ENCODE data around the gene KLRF2. TPM values are rescaled to one million over a fixed set of nuclear protein-coding genes. Genes with fewer than 3 reads are reported as not detected.

Gene KLRF2
- total RNA-seq, 3 donors from 2014 or later: 0.43 TPM; not detected in 2

DNA sequence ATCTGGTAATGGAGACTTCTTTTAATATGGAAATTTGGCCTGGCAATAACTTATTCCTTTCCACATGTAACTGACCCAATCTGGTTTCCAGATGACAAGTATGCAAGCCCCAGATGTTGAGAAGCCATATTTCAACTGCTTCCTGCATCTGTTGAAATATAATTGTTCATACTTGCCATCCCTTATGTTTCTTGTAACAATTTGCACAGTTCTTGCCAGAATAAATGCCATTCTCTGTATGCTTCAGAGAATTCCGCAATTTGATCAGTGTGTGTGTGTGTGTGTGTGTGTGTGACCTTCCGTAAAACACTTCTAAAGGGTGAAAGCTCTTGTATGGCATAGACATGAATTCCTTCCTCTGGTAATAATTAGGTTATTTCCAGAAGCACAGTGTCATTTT is 52.7 kb downstream of the KLRF2 start:
- Histone ChIP-seq H3K4me3 (no peak overlapping the region), H3K4me1 (ENCODE audit: low read depth) (peaks cover 6% of the 10 kb centered on the region), H3K36me3 (ENCODE audit: low read depth) (no peaks in the 10 kb centered on the region), H3K9me3 (no peaks in the 10 kb centered on the region)
- ATAC-seq (no peak), DNase-seq (no peak)
- intact Hi-C loops (cut with DNase I, micrococcal nuclease): no loop called here
- TF ChIP-seq, protein P1, sequence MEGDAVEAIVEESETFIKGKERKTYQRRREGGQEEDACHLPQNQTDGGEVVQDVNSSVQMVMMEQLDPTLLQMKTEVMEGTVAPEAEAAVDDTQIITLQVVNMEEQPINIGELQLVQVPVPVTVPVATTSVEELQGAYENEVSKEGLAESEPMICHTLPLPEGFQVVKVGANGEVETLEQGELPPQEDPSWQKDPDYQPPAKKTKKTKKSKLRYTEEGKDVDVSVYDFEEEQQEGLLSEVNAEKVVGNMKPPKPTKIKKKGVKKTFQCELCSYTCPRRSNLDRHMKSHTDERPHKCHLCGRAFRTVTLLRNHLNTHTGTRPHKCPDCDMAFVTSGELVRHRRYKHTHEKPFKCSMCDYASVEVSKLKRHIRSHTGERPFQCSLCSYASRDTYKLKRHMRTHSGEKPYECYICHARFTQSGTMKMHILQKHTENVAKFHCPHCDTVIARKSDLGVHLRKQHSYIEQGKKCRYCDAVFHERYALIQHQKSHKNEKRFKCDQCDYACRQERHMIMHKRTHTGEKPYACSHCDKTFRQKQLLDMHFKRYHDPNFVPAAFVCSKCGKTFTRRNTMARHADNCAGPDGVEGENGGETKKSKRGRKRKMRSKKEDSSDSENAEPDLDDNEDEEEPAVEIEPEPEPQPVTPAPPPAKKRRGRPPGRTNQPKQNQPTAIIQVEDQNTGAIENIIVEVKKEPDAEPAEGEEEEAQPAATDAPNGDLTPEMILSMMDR (IDR thresholded peaks at IDR 0.05): no peak

GRCh38 chr12:9935026-9935425 is 53.7 kb downstream of the KLRF2 start:
- Histone ChIP-seq H3K4me3 (no peak overlapping the region), H3K9me3 (no peaks in the 10 kb centered on the region), H3K4me1 (ENCODE audit: low read depth) (peaks cover 6% of the 10 kb centered on the region), H3K36me3 (ENCODE audit: low read depth) (no peaks in the 10 kb centered on the region)
- DNase-seq (no peak), ATAC-seq (no peak)
- intact Hi-C loops (cut with DNase I, micrococcal nuclease): loop anchor here in 1 of 2 donors (5.0 kb wide), 1 partner anchor 123 kb away; no protein-coding TSS in a partner anchor
- TF ChIP-seq, protein P1 (IDR thresholded peaks at IDR 0.05): no peak

DNA sequence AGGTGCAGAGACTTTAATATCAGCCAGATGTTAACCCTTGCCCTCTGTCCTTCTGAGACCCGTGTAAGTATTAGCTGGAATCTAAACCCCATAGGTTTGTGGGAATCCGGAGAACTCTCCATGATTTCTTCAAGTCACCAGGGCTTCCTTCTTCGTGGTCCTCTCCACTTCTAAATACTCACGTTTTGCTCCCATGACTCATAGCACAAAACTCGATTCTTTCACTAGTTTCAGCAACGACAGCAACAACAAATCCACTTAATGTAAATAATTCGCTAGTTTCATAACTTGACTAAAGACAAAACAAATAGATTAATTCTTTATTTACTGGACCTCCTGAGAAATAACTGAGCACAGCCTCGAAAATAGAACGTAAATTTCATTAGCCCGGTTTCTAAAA is 55.3 kb downstream of the KLRF2 start:
- ATAC-seq: no peak
- intact Hi-C loops (cut with DNase I, micrococcal nuclease): loop anchor here in 1 of 2 donors (5.0 kb wide), 1 partner anchor 124 kb away; no protein-coding TSS in a partner anchor
- Histone ChIP-seq H3K4me1 (ENCODE audit: low read depth) (peaks cover 6% of the 10 kb centered on the region), H3K36me3 (ENCODE audit: low read depth) (no peaks in the 10 kb centered on the region), H3K9me3 (no peaks in the 10 kb centered on the region), H3K4me3 (no peak overlapping the region)
- TF ChIP-seq, protein P1 (IDR thresholded peaks at IDR 0.05): no peak
- DNase-seq: no peak

- ATAC-seq: no peak
- no peak overlapping the region for H3K4me3 ChIP-seq
- H3K4me1 ChIP-seq (ENCODE audit: low read depth): no peaks in the 10 kb centered on the region
- intact Hi-C loops (cut with DNase I, micrococcal nuclease): no loop called here
- no peaks in the 10 kb centered on the region for H3K9me3 ChIP-seq
- TF ChIP-seq, protein P1 (IDR thresholded peaks at IDR 0.05): no peak
- DNase-seq: no peak
- H3K36me3 ChIP-seq (ENCODE audit: low read depth): no peaks in the 10 kb centered on the region
These were observed 59.1 kb downstream of the KLRF2 start for GRCh38 chr12:9940375-9940774.

DNA sequence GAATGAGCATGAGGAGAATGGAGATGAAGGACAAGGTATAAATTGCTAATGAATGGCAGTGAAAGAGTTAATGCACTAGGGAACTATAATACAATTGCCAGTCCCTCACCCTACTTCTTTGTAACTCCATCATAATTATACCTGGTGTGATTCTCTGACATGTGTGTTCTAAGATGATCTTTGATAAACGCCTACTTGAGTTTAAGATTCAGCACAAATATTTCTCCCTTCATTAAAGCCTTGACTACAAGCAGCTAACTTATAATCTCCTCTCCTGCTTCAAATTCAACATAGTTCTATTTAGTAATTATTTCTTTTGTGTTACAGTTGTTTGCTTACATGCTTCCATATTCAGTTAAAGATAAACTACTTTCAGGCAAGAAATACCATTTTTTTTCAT is 60.5 kb downstream of the KLRF2 start:
- ATAC-seq: no peak
- TF ChIP-seq, protein P1 (IDR thresholded peaks at IDR 0.05): no peak
- intact Hi-C loops (cut with DNase I, micrococcal nuclease): no loop called here

GRCh38 chr12:9943240-9943639 is 62.0 kb downstream of the KLRF2 start:
- no peaks in the 10 kb centered on the region for H3K36me3 ChIP-seq (ENCODE audit: low read depth)
- no peaks in the 10 kb centered on the region for H3K4me1 ChIP-seq (ENCODE audit: low read depth)
- no peaks in the 10 kb centered on the region for H3K9me3 ChIP-seq
- DNase-seq (peak in 2 of 3 donors; percentile 22 to 59), ATAC-seq (peak; percentile 16)
- TF ChIP-seq, protein P1 (IDR thresholded peaks at IDR 0.05): no peak
- intact Hi-C loops (cut with DNase I, micrococcal nuclease): no loop called here
- no peak overlapping the region for H3K4me3 ChIP-seq

More for the DNA sequence above, 60.5 kb downstream of the KLRF2 start:
- no peaks in the 10 kb centered on the region for H3K9me3 ChIP-seq
- H3K36me3 ChIP-seq (ENCODE audit: low read depth): no peaks in the 10 kb centered on the region
- no peaks in the 10 kb centered on the region for H3K4me1 ChIP-seq (ENCODE audit: low read depth)
- DNase-seq: no peak
- H3K4me3 ChIP-seq: no peak overlapping the region
